ENCODE results near the gene ISX. TPM values are rescaled to one million over a fixed set of nuclear protein-coding genes. Genes with fewer than 3 reads are reported as not detected.

Gene ISX
- total RNA-seq (2021) (not detected in 2 replicates), Bru-seq, nascent RNA (not detected), BruChase-seq, experiment 1, labeled RNA remaining after a 2-hour chase (percentile 4 among the genes with signal in this experiment), BruChase-seq, experiment 2, labeled RNA remaining after a 6-hour chase (percentile 4 among the genes with signal in this experiment)
- long read RNA-seq: 0 reads

GRCh38 chr22:35065796-35066218 is at the start of gene ISX:
Gene ISX, plus strand, starts transcription at chr22:35066158. Its CDS starts 930 bp downstream, at chr22:35067088.
- POLR2A ChIA-PET (ENCODE audit: low non-redundant PET): no interaction called here
- no TSS peak for BruUV-seq (replicated peaks)
- DNase-seq (ENCODE audit: low spot score): no peak
- Histone ChIP-seq H3K27me3 (replicated peaks; ENCODE audit: insufficient read depth, low read depth, low read length, poor library complexity) (no peaks in the 10 kb centered on the region), H3K36me3 (ENCODE audit: insufficient read depth, low read length, poor library complexity, severe bottlenecking) (no peaks in the 10 kb centered on the region), H3K27ac (ENCODE audit: low read depth, low read length, poor library complexity, severe bottlenecking) (no peak within 1 kb of the TSS), H3K4me1 (ENCODE audit: insufficient read depth, low read length, poor library complexity, severe bottlenecking) (no peaks in the 10 kb centered on the region), H3K4me3 (ENCODE audit: low read depth, low read length, poor library complexity, severe bottlenecking) (no peak within 1 kb of the TSS), H3K9me3 (ENCODE audit: low read depth, low read length, poor library complexity, severe bottlenecking) (no peaks in the 10 kb centered on the region)
- CTCF ChIA-PET: no interaction called here
- TF ChIP-seq CTCF (conservative IDR thresholded peaks at IDR 0.05; ENCODE audit: low read depth, low read length) (no peak), EZH2 (IDR thresholded peaks at IDR 0.05; ENCODE audit: borderline replicate concordance, low read depth, low read length, poor library complexity, severe bottlenecking) (no peak)
- intact Hi-C loops (cut with micrococcal nuclease; ENCODE audit: unreplicated experiment): no loop called here

- no peaks in the 10 kb centered on the region for H3K9me3 ChIP-seq (ENCODE audit: low read depth, low read length, poor library complexity, severe bottlenecking)
- DNase-seq (ENCODE audit: low spot score): no peak
- TF ChIP-seq CTCF (conservative IDR thresholded peaks at IDR 0.05; ENCODE audit: low read depth, low read length) (no peak), EZH2 (IDR thresholded peaks at IDR 0.05; ENCODE audit: borderline replicate concordance, low read depth, low read length, poor library complexity, severe bottlenecking) (no peak)
- H3K36me3 ChIP-seq (ENCODE audit: insufficient read depth, low read length, poor library complexity, severe bottlenecking): no peaks in the 10 kb centered on the region
- POLR2A ChIA-PET (ENCODE audit: low non-redundant PET): no interaction called here
- intact Hi-C loops (cut with micrococcal nuclease; ENCODE audit: unreplicated experiment): no loop called here
- no peaks in the 10 kb centered on the region for H3K27me3 ChIP-seq (replicated peaks; ENCODE audit: insufficient read depth, low read depth, low read length, poor library complexity)
- H3K4me1 ChIP-seq (ENCODE audit: insufficient read depth, low read length, poor library complexity, severe bottlenecking): no peaks in the 10 kb centered on the region
- CTCF ChIA-PET: interaction anchor here (0.6 kb wide), 1 partner anchor 1941 kb away, joined by 11 read pairs; no protein-coding TSS in a partner anchor
- BruUV-seq (replicated peaks): no TSS peak
- no peak overlapping the region for H3K27ac ChIP-seq (ENCODE audit: low read depth, low read length, poor library complexity, severe bottlenecking)
- H3K4me3 ChIP-seq (ENCODE audit: low read depth, low read length, poor library complexity, severe bottlenecking): no peak overlapping the region
Measured at GRCh38 chr22:35016909-35017308, 49.0 kb upstream of the ISX start.

- CTCF ChIA-PET: no interaction called here
Measured at GRCh38 chr22:35018995-35019394, 47.0 kb upstream of the ISX start.

More at GRCh38 chr22:35018995-35019394, 47.0 kb upstream of the ISX start:
- intact Hi-C loops (cut with micrococcal nuclease; ENCODE audit: unreplicated experiment): no loop called here
- BruUV-seq (replicated peaks): no TSS peak
- H3K36me3 ChIP-seq (ENCODE audit: insufficient read depth, low read length, poor library complexity, severe bottlenecking): no peaks in the 10 kb centered on the region
- H3K27me3 ChIP-seq (replicated peaks; ENCODE audit: insufficient read depth, low read depth, low read length, poor library complexity): no peaks in the 10 kb centered on the region
- POLR2A ChIA-PET (ENCODE audit: low non-redundant PET): no interaction called here
- no peak overlapping the region for H3K4me3 ChIP-seq (ENCODE audit: low read depth, low read length, poor library complexity, severe bottlenecking)
- TF ChIP-seq CTCF (conservative IDR thresholded peaks at IDR 0.05; ENCODE audit: low read depth, low read length): no peak
- TF ChIP-seq EZH2 (IDR thresholded peaks at IDR 0.05; ENCODE audit: borderline replicate concordance, low read depth, low read length, poor library complexity, severe bottlenecking): no peak
- no peak for DNase-seq (ENCODE audit: low spot score)
- H3K27ac ChIP-seq (ENCODE audit: low read depth, low read length, poor library complexity, severe bottlenecking): no peak overlapping the region
- no peaks in the 10 kb centered on the region for H3K4me1 ChIP-seq (ENCODE audit: insufficient read depth, low read length, poor library complexity, severe bottlenecking)
- no peaks in the 10 kb centered on the region for H3K9me3 ChIP-seq (ENCODE audit: low read depth, low read length, poor library complexity, severe bottlenecking)

Data from A673 (cell line).